HS-27A (cell line): ENCODE results near the gene FIBCD1.
"Not testable (repeated sequence)": the region's sequence is repeated elsewhere in the genome, so short reads cannot be mapped to it uniquely, and the experiment has no call there.

Experiments used
- DNase-seq: peaks from one replicate; pipeline ENCODE4 v3.0.0-alpha.2; 2012; ENCODE audit warnings: low read depth, missing footprints

The FIBCD1 gene

GRCh38 chr9:130972957-130973685 is 34.1 kb upstream of the FIBCD1 start:
- no peak for DNase-seq

- no peak for DNase-seq
Measured at GRCh38 chr9:130972277-130972956, 33.4 kb upstream of the FIBCD1 start.

GRCh38 chr9:130971294-130971849 is 32.3 kb upstream of the FIBCD1 start:
- DNase-seq: no peak

- DNase-seq: no peak
Measured at GRCh38 chr9:130970855-130971254, 31.8 kb upstream of the FIBCD1 start.

- no peak for DNase-seq
Measured at GRCh38 chr9:130970052-130970451, 31.0 kb upstream of the FIBCD1 start.

GRCh38 chr9:130965680-130966079 is 26.6 kb upstream of the FIBCD1 start:
- no peak for DNase-seq

- DNase-seq: no peak
Measured at GRCh38 chr9:130963916-130964315, 24.9 kb upstream of the FIBCD1 start.

- DNase-seq: no peak
Measured at GRCh38 chr9:130963337-130963908, 24.4 kb upstream of the FIBCD1 start.

- peak; percentile 95 for DNase-seq
Measured at GRCh38 chr9:130962418-130963316, 23.6 kb upstream of the FIBCD1 start.

GRCh38 chr9:130961511-130962300 is 22.7 kb upstream of the FIBCD1 start:
- no peak for DNase-seq

GRCh38 chr9:130960522-130961378 is 21.7 kb upstream of the FIBCD1 start:
- no peak for DNase-seq

- no peak for DNase-seq
Measured at GRCh38 chr9:130959809-130960334, 20.8 kb upstream of the FIBCD1 start.

GRCh38 chr9:130958564-130958963 is 19.5 kb upstream of the FIBCD1 start:
- not testable (repeated sequence) for DNase-seq

GRCh38 chr9:130957451-130958203 is 18.6 kb upstream of the FIBCD1 start:
- no peak for DNase-seq

GRCh38 chr9:130956636-130957450 is 17.8 kb upstream of the FIBCD1 start:
- no peak for DNase-seq

GRCh38 chr9:130955947-130956621 is 17.0 kb upstream of the FIBCD1 start:
- DNase-seq: no peak

GRCh38 chr9:130954925-130955324 is 15.9 kb upstream of the FIBCD1 start:
- DNase-seq: not testable (repeated sequence)

GRCh38 chr9:130954317-130954716 is 15.3 kb upstream of the FIBCD1 start:
- DNase-seq: no peak
